Thyroid gland (tissue), 4 donors: ENCODE data around the gene MRPS6. TPM values are rescaled to one million over a fixed set of nuclear protein-coding genes. Genes with fewer than 3 reads are reported as not detected.

ENCODE experiments used
- DNase-seq, 2 donors: peaks; one replicate each; pipeline ENCODE4 v3.0.0-alpha.2; 2019
- H3K27ac ChIP-seq, 3 donors: fragments of 200-600 bp; sonication (generic); 1 replicate in 2 of 3; 2 replicates in 1 of 3; pipeline ENCODE4 v1.5.1; 2016 to 2019; ENCODE audit warnings: mild to moderate bottlenecking in 1 of 3, moderate library complexity in 1 of 3
- H3K27me3 ChIP-seq: fragments of 200-600 bp; sonication (generic); one replicate; pipeline ENCODE4 v1.5.1; 2019
- H3K36me3 ChIP-seq, 2 donors: fragments of 200-600 bp; sonication (generic); one replicate each; pipeline ENCODE4 v1.5.1; 2016 to 2019
- H3K4me1 ChIP-seq, 2 donors: fragments of 200-600 bp; sonication (generic); one replicate each; pipeline ENCODE4 v1.5.1; 2017 to 2019
- H3K4me3 ChIP-seq, 3 donors: fragments of 200-600 bp; sonication (generic); replicated peaks in 1 of 3; 1 replicate in 2 of 3; 2 replicates in 1 of 3; pipeline ENCODE4 v1.5.1; 2016; ENCODE audit warnings: mild to moderate bottlenecking in 1 of 3
- H3K9me3 ChIP-seq: fragments of 200-600 bp; sonication (generic); one replicate; pipeline ENCODE4 v1.5.1; 2017
- POLR2A ChIP-seq, 2 donors: fragments of 450-650 bp; IDR thresholded peaks; one replicate each; pipeline ENCODE4 v1.6.1; 2017; ENCODE audit warnings: antibody characterized with exemption in 2 of 2, mild to moderate bottlenecking in 2 of 2, moderate library complexity in 1 of 2
- WGBS, 2 donors: methylation state at CpG; one replicate each; pipeline ENCODE4 v1.1.5; 2017; 5-methylcytosine and 5-hydroxymethylcytosine counted together
- intact Hi-C: fragments of 100-400 bp; cut with DNase I; formaldehyde crosslinking; loops from one replicate; pipeline ENCODE4 v1.15.1; 2023
- total RNA-seq, 4 donors: library from RNA; depleted of rRNA; stranded (reverse); fragments of >200 nt; gene quantifications; one replicate each; pipeline ENCODE4 v1.2.3, GENCODE V29; 2016
- TF ChIP-seq, protein P1 (sequence below), 6 experiments: fragments of 200-600 bp in 3 of 6; fragments of 450-650 bp in 3 of 6; sonication (generic) in 3 of 6; IDR thresholded peaks; one replicate each; pipeline ENCODE4 v1.5.1; 2016 to 2019; ENCODE audit warnings: antibody characterized with exemption in 6 of 6, mild to moderate bottlenecking in 2 of 6, inconsistent platforms in 1 of 6, moderate library complexity in 1 of 6

MRPS6 gene
- total RNA-seq, 4 donors from 2014 or later = 64.9 to 104 (median 75.9) TPM

DNA sequence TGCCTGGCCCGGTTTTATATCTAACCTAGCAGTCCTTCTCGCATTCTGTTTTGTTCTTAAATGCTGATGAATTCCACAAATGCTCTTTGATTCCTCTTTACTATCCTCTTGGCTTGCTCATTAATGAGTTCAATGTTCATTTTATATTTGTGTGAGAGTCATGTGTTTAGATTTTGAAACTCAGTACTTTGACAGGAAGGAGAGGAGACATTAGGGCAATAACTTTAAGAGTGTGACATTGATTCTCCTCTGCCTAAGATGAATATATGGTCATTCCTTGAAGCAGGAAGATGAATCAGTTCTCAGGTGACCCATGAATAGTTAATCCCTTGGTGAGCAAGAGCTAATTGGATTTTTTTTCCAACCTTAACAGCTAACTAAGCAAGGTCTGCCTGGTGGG lies 84.1 kb downstream of the MRPS6 start:
- Histone ChIP-seq H3K9me3 (no peaks in the 10 kb centered on the region), H3K4me1 (peaks cover 21 to 31% of the 10 kb centered on the region in 2 donors), H3K27ac (no peak overlapping the region), H3K4me3 (no peak overlapping the region), H3K27me3 (no peaks in the 10 kb centered on the region), H3K36me3 (no peaks in the 10 kb centered on the region)
- DNase-seq = no peak
- intact Hi-C loops = no loop called here
- TF ChIP-seq, protein P1, sequence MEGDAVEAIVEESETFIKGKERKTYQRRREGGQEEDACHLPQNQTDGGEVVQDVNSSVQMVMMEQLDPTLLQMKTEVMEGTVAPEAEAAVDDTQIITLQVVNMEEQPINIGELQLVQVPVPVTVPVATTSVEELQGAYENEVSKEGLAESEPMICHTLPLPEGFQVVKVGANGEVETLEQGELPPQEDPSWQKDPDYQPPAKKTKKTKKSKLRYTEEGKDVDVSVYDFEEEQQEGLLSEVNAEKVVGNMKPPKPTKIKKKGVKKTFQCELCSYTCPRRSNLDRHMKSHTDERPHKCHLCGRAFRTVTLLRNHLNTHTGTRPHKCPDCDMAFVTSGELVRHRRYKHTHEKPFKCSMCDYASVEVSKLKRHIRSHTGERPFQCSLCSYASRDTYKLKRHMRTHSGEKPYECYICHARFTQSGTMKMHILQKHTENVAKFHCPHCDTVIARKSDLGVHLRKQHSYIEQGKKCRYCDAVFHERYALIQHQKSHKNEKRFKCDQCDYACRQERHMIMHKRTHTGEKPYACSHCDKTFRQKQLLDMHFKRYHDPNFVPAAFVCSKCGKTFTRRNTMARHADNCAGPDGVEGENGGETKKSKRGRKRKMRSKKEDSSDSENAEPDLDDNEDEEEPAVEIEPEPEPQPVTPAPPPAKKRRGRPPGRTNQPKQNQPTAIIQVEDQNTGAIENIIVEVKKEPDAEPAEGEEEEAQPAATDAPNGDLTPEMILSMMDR (IDR thresholded peaks at IDR 0.05) = no peak
- 95 to 99% methylated on average over 2 of the region's 2 CpGs for WGBS, 2 donors

DNA sequence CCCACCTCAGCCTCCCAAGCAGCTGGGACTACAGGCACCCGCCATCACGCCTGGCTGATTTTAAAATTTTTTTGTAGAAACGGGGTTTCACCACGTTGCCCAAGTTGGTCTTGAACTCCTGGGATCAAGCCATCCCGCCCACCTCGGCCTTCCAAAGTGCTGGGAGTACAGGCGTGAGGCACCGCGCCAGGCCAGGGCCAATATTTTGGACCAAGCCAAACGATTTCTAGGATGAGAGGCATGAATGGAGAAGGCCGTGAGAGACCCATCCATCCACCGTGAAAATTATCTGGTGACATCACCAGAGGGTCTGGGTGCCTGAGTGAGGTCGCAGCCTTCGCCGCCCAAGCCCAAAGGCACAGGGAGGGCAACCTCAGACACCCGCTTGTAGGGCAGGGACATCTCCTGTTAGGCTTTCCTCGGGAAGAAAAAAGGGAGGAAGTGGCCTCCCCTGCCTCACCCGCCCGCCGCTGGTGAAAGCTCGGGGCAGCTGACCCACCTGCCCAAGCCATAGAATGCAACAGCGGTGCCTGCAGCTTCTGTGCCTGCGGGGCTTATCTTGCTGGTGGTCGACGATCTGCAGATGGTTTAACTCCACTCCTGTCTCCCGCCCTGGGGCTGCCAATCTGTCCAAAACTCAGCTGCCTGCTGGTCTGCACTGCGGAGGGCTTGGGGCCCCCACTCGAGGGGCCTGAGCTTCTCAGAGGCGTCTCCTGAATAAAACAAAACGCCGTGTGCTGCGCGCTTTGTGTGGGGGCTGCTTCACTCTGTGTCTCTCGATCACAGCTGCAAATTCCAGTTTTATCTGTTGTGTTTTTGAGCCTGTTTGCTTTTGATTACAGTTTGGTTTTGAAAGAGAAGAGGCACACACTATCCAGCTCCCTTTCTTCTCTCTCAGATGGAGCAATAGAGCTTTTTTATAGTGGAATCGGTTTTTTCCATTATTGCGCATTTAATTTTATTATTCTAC lies 85.8 kb downstream of the MRPS6 start:
- DNase-seq = no peak
- no peaks in the 10 kb centered on the region for H3K9me3 ChIP-seq
- WGBS, 2 donors = 93 to 94% methylated on average over 32 to 36 of the region's 36 CpGs
- H3K27ac ChIP-seq = no peak overlapping the region
- intact Hi-C loops = no loop called here
- H3K4me3 ChIP-seq = no peak overlapping the region
- TF ChIP-seq, protein P1 (IDR thresholded peaks at IDR 0.05) = no peak
- TF ChIP-seq POLR2A (IDR thresholded peaks at IDR 0.05) = no peak
- H3K36me3 ChIP-seq = no peaks in the 10 kb centered on the region
- H3K4me1 ChIP-seq = peaks cover 22 to 32% of the 10 kb centered on the region in 2 donors
- H3K27me3 ChIP-seq = no peaks in the 10 kb centered on the region

DNA sequence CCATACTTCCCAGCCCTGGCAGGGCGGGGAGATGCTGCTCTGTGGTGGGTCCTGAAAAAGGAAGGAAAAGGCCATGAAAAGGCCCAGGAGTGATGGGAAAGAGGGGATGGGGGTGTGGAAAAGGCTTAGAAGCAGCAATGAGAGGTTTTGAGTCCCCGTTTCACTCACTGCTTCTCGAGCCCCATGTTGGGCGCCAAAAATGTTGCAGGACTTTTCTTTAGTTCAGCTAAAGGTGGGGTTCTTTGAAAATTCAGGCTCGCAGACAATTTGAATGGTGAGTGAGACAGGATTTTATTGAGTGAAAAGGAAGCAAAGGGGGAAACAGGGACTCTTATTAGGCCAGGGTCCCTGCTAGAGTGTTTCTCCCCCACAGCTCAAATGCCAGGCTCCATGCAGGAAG lies 93.1 kb downstream of the MRPS6 start:
- H3K27me3 ChIP-seq = no peaks in the 10 kb centered on the region
- intact Hi-C loops = no loop called here
- H3K36me3 ChIP-seq = no peaks in the 10 kb centered on the region
- no peak overlapping the region for H3K4me3 ChIP-seq
- H3K27ac ChIP-seq = no peak overlapping the region
- no peak for TF ChIP-seq POLR2A (IDR thresholded peaks at IDR 0.05)
- TF ChIP-seq, protein P1 (IDR thresholded peaks at IDR 0.05) = no peak
- peaks cover 8 to 12% of the 10 kb centered on the region in 2 donors for H3K4me1 ChIP-seq
- WGBS, 2 donors = 93 to 95% methylated on average over 5 of the region's 5 CpGs
- no peak for DNase-seq
- no peaks in the 10 kb centered on the region for H3K9me3 ChIP-seq

DNA sequence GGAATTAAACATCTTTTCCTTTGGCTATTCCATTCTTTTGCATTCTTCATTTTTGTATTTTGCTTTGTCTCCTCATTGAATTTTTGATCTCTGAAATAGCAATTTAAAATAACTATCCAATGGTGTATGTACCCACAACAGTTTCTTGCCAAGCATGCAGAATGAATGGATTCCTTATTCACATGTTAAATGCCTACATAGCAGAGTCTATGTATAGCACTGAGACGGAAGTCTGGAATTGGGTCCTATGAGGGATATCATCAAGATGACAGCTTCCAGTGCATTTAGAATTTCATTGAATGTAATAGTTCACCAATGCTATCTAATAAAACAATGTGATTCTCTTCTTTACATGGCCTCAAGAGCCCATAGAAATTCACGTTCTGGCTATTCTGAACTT lies 97.5 kb downstream of the MRPS6 start:
- H3K27me3 ChIP-seq = no peaks in the 10 kb centered on the region
- 91% methylated on average over 2 of the region's 2 CpGs for WGBS, 2 donors
- H3K27ac ChIP-seq = no peak overlapping the region
- H3K9me3 ChIP-seq = no peaks in the 10 kb centered on the region
- intact Hi-C loops = no loop called here
- H3K4me3 ChIP-seq = no peak overlapping the region
- TF ChIP-seq POLR2A (IDR thresholded peaks at IDR 0.05) = no peak
- TF ChIP-seq, protein P1 (IDR thresholded peaks at IDR 0.05) = no peak
- H3K36me3 ChIP-seq = no peaks in the 10 kb centered on the region
- H3K4me1 ChIP-seq = no peaks in the 10 kb centered on the region
- no peak for DNase-seq

DNA sequence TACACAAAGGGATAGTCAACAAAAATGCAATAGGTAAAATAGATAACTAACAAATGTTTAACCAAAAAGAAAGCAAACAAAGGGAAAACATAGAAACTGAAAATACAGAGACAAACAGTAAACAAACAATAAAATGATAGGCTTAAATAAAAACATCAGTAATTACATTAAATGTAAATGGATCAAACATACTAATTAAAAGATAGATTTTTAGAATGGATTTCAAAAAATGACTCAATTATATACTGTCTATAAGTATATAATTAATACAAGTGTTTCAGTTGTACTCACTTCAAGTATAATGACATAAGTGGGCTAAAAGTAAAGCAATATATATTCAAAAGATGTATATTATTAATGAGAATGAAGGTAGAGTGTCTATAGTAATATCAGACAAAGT lies 101.1 kb downstream of the MRPS6 start:
- TF ChIP-seq, protein P1 (IDR thresholded peaks at IDR 0.05) = no peak
- TF ChIP-seq POLR2A (IDR thresholded peaks at IDR 0.05) = no peak
- Histone ChIP-seq H3K27me3 (no peaks in the 10 kb centered on the region), H3K27ac (no peak overlapping the region), H3K9me3 (no peaks in the 10 kb centered on the region), H3K4me3 (no peak overlapping the region), H3K4me1 (peaks cover 7 to 8% of the 10 kb centered on the region in 2 donors), H3K36me3 (no peaks in the 10 kb centered on the region)
- intact Hi-C loops = no loop called here
- DNase-seq = no peak
